Activated naive CD4-positive, alpha-beta T cell treated with anti-CD3 and anti-CD28 coated beads, Interleukin-2, amount 50 U/mL, for 16 hours (primary cell): ENCODE measurements around the gene SLC11A2.
A peak's percentile ranks its signal among the peaks of the same experiment; 100 is the strongest.
"Not testable (repeated sequence)": the region's sequence is repeated elsewhere in the genome, so short reads cannot be mapped to it uniquely, and the experiment has no call there.

Experiments used
- DNase-seq: peaks from one replicate; pipeline ENCODE4 v3.0.0-alpha.2; 2020

SLC11A2 gene

DNA sequence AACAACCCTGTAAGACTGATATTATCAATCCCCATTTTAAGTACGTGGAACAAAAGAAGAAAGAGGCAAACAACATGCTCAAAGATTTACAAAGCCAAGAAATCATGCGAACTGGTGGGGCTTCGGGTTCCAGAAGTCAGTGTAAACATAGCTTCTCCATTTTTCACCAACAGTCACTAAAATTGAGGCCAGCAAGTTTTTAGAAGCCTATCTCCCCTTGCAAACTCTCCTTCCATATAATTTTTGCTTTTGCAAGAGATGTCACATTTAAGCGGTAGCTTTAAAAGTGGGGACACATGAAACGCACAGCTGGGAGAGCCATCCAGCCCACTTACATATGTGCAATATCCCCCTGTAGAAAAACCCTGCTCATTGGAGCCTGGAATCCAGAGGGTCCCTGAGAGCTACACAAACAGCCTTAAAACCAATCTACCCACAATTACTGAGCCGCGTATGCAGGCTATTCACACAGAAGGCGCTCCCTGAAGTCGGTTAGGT is 797 bp downstream of the SLC11A2 start:
- no peak for DNase-seq

GRCh38 chr12:51023625-51024382 is 2.4 kb downstream of the SLC11A2 start:
- no peak for DNase-seq

- no peak for DNase-seq
These were observed 4.5 kb downstream of the SLC11A2 start for GRCh38 chr12:51021694-51022093.

- DNase-seq: no peak
These were observed 5.6 kb downstream of the SLC11A2 start for GRCh38 chr12:51020448-51021182.

DNA sequence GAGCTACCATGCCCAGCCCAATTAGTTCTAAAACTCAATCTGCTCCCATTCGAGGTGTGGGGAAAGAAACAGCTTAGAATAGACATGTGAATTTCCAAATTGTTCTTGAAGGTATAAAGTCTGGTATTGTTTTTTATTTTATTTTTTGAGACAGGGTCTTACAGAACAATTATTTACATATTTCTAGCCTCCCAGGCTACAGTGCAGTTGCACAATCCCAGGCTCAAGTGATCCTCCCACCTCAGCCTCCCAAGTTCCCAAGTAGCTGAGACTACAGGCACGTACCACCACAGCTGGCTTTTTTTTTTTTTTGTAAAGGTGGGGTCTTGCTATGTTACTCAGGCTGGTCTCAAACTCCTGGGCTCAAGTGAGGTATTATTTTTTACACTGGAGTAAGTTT is 6.3 kb downstream of the SLC11A2 start:
- DNase-seq: no peak

- no peak for DNase-seq
These were observed 7.2 kb downstream of the SLC11A2 start for GRCh38 chr12:51018956-51019355.

- DNase-seq: no peak
These were observed 8.7 kb downstream of the SLC11A2 start for GRCh38 chr12:51017452-51017851.

GRCh38 chr12:51014467-51014866 is 11.7 kb downstream of the SLC11A2 start:
- not testable (repeated sequence) for DNase-seq

DNA sequence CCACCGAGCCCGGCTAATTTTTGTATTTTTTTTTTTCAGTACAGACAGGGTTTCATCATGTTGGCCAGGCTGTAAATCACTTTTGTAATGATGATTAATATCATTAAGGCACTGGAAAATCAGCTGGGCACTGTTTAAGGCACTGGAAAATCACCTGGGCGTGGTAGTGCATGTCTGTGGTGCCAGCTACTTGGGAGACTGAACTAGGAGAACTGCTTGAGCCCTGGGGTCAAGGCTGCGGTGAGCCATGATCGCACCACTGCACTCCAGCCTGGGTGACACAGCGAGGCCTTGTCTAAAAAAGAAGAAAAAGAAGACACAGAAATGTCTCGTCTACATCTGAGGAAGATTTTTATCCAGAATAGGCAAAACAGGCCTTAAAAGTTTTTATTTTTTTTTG is 12.7 kb downstream of the SLC11A2 start:
- DNase-seq: no peak

GRCh38 chr12:51012570-51013236 is 13.5 kb downstream of the SLC11A2 start:
- no peak for DNase-seq

GRCh38 chr12:51011955-51012354 is 14.2 kb downstream of the SLC11A2 start:
- DNase-seq: no peak

- DNase-seq: peak; percentile 59
These were observed 17.1 kb downstream of the SLC11A2 start for GRCh38 chr12:51009056-51009440.

GRCh38 chr12:51008329-51009055 is 17.7 kb downstream of the SLC11A2 start:
- no peak for DNase-seq

DNA sequence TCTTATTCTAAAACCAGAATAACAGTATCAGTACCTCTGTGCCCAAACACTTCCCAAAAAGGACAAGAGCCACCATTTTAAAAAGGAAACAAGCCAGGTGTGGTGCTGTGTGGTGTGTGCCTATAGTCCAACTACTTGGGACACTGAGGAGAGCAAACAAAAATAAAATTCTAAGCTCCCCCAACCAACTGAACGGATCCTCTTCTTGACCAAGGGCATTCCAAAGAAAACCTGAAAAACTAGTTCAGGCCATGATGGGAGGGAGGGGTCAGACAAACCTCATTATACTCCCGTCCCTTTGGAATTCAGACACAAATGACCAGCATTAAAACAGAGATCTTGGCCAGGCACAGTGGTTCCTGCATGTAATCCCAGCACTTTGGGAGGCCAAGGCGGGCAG is 20.5 kb downstream of the SLC11A2 start:
- DNase-seq: no peak

DNA sequence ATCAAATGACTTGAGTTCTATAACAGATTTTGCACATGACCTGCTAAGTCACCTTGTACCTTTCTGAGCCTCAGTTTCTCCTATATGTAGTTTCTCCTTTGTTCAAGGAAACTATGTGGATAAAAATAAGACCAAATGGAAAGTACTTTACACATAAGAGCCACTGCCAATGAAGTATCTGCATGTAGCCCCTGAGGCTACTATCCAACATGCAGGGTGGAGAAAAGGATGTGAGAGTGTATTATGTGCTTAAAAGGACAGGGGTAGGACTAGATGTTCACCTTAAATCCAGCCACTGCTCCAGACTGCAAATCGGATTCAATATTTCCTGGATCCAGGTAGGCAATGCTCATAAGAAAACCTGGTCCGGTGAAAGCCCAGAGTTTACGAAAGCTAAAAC is 21.2 kb downstream of the SLC11A2 start:
- no peak for DNase-seq

DNA sequence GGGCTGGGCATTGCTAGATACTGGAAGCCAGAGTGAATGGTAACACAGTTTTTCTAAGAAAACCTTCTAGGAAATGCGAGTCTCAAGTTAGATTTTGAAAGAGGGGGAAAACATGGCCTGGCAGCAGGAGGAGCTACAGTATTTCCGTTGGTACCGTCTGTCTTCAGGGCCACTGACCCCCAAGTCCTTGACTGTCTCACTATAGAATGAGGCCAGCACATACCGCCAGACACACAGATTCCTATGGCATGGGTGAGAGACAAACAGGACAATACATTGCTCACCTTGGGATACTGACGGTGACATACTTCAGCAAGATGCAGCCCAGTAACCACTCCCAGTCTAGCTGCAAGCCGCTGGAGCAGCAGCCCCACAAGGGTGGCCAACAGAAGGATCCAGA is 21.7 kb downstream of the SLC11A2 start:
- DNase-seq: no peak

DNA sequence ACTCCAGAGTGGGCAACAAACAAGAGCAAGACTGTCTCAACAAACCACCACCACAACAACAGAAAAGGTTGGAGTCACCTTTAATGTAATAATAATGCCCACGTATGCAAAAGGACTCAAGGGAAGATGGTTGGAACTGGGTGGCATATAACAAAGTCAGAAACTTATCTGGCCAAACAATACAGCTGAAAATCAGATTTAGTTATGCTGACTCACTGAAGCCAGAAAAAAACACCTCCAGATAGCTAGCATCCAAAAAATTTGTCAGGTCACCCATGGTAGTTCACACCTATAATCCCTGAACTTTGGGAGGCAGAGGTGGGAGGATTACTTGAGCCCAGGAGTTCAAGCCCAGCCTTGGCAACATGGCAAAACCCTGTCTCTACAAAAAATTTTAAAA is 24.4 kb downstream of the SLC11A2 start:
- DNase-seq: no peak

- DNase-seq: no peak
These were observed 25.9 kb downstream of the SLC11A2 start for GRCh38 chr12:51000245-51000644.

- no peak for DNase-seq
These were observed 27.1 kb downstream of the SLC11A2 start for GRCh38 chr12:50999093-50999492.

- DNase-seq: no peak
These were observed 33.4 kb downstream of the SLC11A2 start for GRCh38 chr12:50992819-50993218.

GRCh38 chr12:50991291-50991690 is 34.9 kb downstream of the SLC11A2 start:
- DNase-seq: no peak

GRCh38 chr12:50990791-50991190 is 35.4 kb downstream of the SLC11A2 start:
- no peak for DNase-seq

- DNase-seq: no peak
These were observed 35.9 kb downstream of the SLC11A2 start for GRCh38 chr12:50990147-50990727.
